Natural killer cell (primary cell): ENCODE measurements around the gene AGXT. TPM values are rescaled to one million over a fixed set of nuclear protein-coding genes. Genes with fewer than 3 reads are reported as not detected.

Source experiments
- ATAC-seq, 3 donors: fragments of 150-1000 bp in 2 of 3; fragments of 200-7000 bp in 1 of 3; cut with Tn5 transposase; 1 replicate in 1 of 3; 2 replicates in 2 of 3; pipeline ENCODE4 v1.10.0; 2021; ENCODE audit warnings: mild to moderate bottlenecking in 2 of 3, moderate library complexity in 2 of 3
- DNase-seq, 2 donors: peaks; one replicate each; pipeline versions ENCODE4 v3.0.0 to v3.0.0-alpha.2; 2013 to 2021; ENCODE audit warnings: mixed read lengths in 1 of 2
- H3K27ac ChIP-seq: one replicate; pipeline ENCODE4 v1.5.1; 2013; ENCODE audit warnings: mild to moderate bottlenecking, low read length
- H3K27me3 ChIP-seq: one replicate; pipeline ENCODE4 v1.6.1; 2013; ENCODE audit warnings: low read length; ENCODE audit not compliant: control insufficient read depth, insufficient read depth
- H3K36me3 ChIP-seq: one replicate; pipeline ENCODE4 v1.6.1; 2013; ENCODE audit warnings: low read length; ENCODE audit not compliant: control insufficient read depth, insufficient read depth
- H3K4me1 ChIP-seq: one replicate; pipeline ENCODE4 v1.6.1; 2013; ENCODE audit warnings: low read length; ENCODE audit not compliant: control insufficient read depth, insufficient read depth
- H3K4me3 ChIP-seq: one replicate; pipeline ENCODE4 v1.5.1; 2013; ENCODE audit warnings: low read length
- H3K9me3 ChIP-seq: one replicate; pipeline ENCODE4 v1.6.1; 2013; ENCODE audit warnings: low read length; ENCODE audit not compliant: control insufficient read depth, insufficient read depth
- H3K27ac Mint-ChIP-seq, 2 donors: one replicate each; pipeline ENCODE4 v1.8.0; 2022; ENCODE audit warnings: mild to moderate bottlenecking in 2 of 2, mixed read lengths in 2 of 2, moderate library complexity in 1 of 2
- H3K27me3 Mint-ChIP-seq, 2 donors: one replicate each; pipeline ENCODE4 v1.8.0; 2022; ENCODE audit warnings: low read depth in 2 of 2, mixed read lengths in 2 of 2
- H3K36me3 Mint-ChIP-seq: one replicate; pipeline ENCODE4 v1.8.0; 2022; ENCODE audit warnings: mixed read lengths
- H3K4me1 Mint-ChIP-seq, 2 donors: one replicate each; pipeline ENCODE4 v1.8.0; 2022; ENCODE audit warnings: mixed read lengths in 2 of 2
- H3K4me3 Mint-ChIP-seq: one replicate; pipeline ENCODE4 v1.8.0; 2022; ENCODE audit warnings: mild to moderate bottlenecking, moderate library complexity, mixed read lengths
- H3K9me3 Mint-ChIP-seq, 2 donors: one replicate each; pipeline ENCODE4 v1.8.0; 2022; ENCODE audit warnings: mixed read lengths in 2 of 2
- CTCF ChIP-seq: fragments of 200-600 bp; IDR thresholded peaks from one replicate; pipeline ENCODE4 v1.8.0; 2022; ENCODE audit warnings: antibody characterized with exemption
- WGBS: methylation state at CpG from one replicate; pipeline ENCODE4 v1.1.7; 2013; ENCODE audit warnings: missing lambda C conversion rate; ENCODE audit not compliant: insufficient coverage; 5-methylcytosine and 5-hydroxymethylcytosine counted together
- intact Hi-C: fragments of 100-400 bp; cut with micrococcal nuclease; formaldehyde crosslinking; loops from one replicate; pipeline ENCODE4 v1.14.2; 2022
- total RNA-seq, 4 donors: library from RNA; stranded (reverse); fragments of 120-200 nt in 1 of 4; gene quantifications; one replicate each; pipeline versions ENCODE4 v1.2.3 to v1.2.4, GENCODE V29; 2013 to 2022

Gene AGXT
- total RNA-seq, 3 donors from 2014 or later (not counting 1 experiment from before 2014, with no cell fraction given): not detected

DNA sequence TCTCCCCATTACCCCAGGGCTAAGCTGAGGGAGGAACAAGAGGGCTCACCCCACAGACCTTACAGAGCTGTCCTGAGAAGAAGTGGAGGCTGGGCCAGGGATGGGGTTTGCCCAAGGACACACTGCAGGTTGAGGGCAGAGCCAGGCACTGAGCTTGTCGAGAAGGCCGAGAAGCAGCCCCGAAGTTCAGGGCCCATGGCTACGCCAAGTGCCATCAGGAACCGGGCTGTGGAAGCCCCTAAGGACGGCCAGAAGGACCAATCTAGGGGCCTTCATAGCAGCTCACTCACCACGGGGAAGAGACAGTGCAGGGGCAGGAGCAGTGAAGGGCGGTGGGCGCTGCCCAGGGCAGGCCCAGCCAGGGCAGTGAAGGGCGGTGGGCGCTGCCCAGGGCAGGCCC, 18.6 kb upstream of the AGXT start:
- WGBS: 85% methylated on average over 9 of the region's 11 CpGs
- no peaks in the 10 kb centered on the region for H3K4me1 ChIP-seq
- H3K36me3 ChIP-seq: no peaks in the 10 kb centered on the region
- H3K9me3 Mint-ChIP-seq: peaks cover 2 to 4% of the 10 kb centered on the region in 2 donors
- no peaks in the 10 kb centered on the region for H3K4me1 Mint-ChIP-seq
- intact Hi-C loops: no loop called here
- peaks cover 7% of the 10 kb centered on the region for H3K36me3 Mint-ChIP-seq
- no peak for DNase-seq
- no peak overlapping the region for H3K4me3 Mint-ChIP-seq
- H3K27ac Mint-ChIP-seq: no peak overlapping the region
- no peak overlapping the region for H3K4me3 ChIP-seq
- no peaks in the 10 kb centered on the region for H3K27me3 ChIP-seq
- H3K9me3 ChIP-seq: peaks cover 8% of the 10 kb centered on the region
- no peak for TF ChIP-seq CTCF
- peaks cover 0 to 10% of the 10 kb centered on the region in 2 donors for H3K27me3 Mint-ChIP-seq
- H3K27ac ChIP-seq: no peak overlapping the region
- ATAC-seq: no peak

DNA sequence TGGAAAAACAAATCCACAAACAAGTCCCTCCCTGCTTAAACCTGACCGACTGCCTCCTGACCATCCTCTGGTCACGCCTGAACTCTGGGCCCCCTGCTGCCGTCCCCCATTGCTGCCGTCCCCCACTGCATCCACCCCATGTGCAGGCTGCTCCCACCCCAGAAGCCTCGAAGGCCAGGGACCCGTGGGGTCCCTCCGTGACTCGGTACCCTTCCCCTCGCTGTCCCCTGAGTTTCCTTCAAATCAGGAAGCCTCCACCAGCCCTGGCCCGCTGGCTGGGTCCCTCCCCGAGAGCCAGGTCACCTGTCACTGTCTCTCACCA, 17.9 kb upstream of the AGXT start:
- intact Hi-C loops: no loop called here
- H3K27ac ChIP-seq: no peak overlapping the region
- no peak overlapping the region for H3K4me3 Mint-ChIP-seq

GRCh38 chr2:240851078-240851991, 17.3 kb upstream of the AGXT start:
- ATAC-seq (peak; percentile 78 to 97 (median 90)), DNase-seq (peak; percentile 74 to 88)
- Histone ChIP-seq H3K27ac (no peak overlapping the region), H3K4me1 (no peaks in the 10 kb centered on the region), H3K4me3 (no peak overlapping the region), H3K9me3 (peaks cover 8% of the 10 kb centered on the region), H3K27me3 (no peaks in the 10 kb centered on the region), H3K36me3 (no peaks in the 10 kb centered on the region)
- intact Hi-C loops: no loop called here
- Mint-ChIP-seq H3K27ac (no peak overlapping the region), H3K9me3 (peaks cover 2 to 4% of the 10 kb centered on the region in 2 donors), H3K4me1 (no peaks in the 10 kb centered on the region), H3K36me3 (peaks cover 7% of the 10 kb centered on the region), H3K27me3 (peaks cover 0 to 7% of the 10 kb centered on the region in 2 donors), H3K4me3 (no peak overlapping the region)
- peak; percentile 90 for TF ChIP-seq CTCF
- 50% methylated on average over 32 of the region's 33 CpGs for WGBS

More for the DNA sequence above, 17.9 kb upstream of the AGXT start:
- H3K27me3 Mint-ChIP-seq: peaks cover 0 to 7% of the 10 kb centered on the region in 2 donors
- Histone ChIP-seq H3K4me1 (no peaks in the 10 kb centered on the region), H3K27me3 (no peaks in the 10 kb centered on the region), H3K4me3 (no peak overlapping the region), H3K36me3 (no peaks in the 10 kb centered on the region), H3K9me3 (peaks cover 8% of the 10 kb centered on the region)
- no peak for ATAC-seq
- no peaks in the 10 kb centered on the region for H3K4me1 Mint-ChIP-seq
- DNase-seq: no peak
- H3K36me3 Mint-ChIP-seq: peaks cover 7% of the 10 kb centered on the region
- no peak overlapping the region for H3K27ac Mint-ChIP-seq
- no peak for TF ChIP-seq CTCF
- 71% methylated on average over 11 of the region's 11 CpGs for WGBS
- peaks cover 2 to 4% of the 10 kb centered on the region in 2 donors for H3K9me3 Mint-ChIP-seq
